ENCODE results near the gene THSD4. TPM values are rescaled to one million over a fixed set of nuclear protein-coding genes. Genes with fewer than 3 reads are reported as not detected.

Gene THSD4
- 0.13 TPM for polyA plus RNA-seq (2012; ENCODE audit: missing spikeins)

DNA sequence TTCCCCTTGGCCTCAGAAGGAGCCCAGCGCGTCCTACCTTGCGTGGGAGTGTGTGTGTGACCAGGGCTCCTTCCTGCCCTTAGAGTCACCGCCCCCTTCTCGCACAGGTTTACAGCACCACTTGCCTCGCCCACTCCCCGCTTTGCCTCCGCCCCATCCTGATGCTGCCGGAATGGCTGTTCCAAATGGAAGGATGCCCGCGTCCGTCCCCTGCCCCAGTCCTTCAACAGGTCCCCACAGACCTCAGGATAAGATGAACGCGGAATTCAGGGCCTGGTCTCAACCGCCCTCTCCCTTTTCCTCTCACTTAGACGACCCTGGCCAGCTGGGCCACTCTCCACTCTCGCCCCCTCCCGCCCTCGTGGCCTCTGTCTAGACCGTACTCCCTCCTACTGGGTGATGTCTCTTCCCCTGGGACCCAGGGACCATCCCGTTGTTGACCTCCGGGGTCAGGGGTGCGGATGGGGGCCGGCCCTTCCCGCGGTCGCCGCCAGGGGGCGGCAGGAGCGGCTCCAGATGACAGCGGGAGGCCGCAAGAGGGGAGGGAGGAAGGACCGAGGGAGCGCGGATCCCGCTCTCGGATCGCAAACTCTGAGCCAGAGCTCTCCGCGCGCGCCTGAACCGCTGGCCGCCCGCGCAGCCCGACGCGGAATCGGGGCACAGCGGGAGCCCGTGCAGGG is at the start of gene THSD4:
THSD4 (plus strand) TSS at position 585 of the 680 bp plus-strand sequence.
- TF ChIP-seq POLR2AphosphoS5 (IDR thresholded peaks at IDR 0.05; ENCODE audit: low read depth, low read length) (no peak), POLR2A (IDR thresholded peaks at IDR 0.05; ENCODE audit: low read depth, low read length) (no peak), TAF1 (IDR thresholded peaks at IDR 0.05; ENCODE audit: borderline replicate concordance, low read depth, low read length) (no peak)
- DNase-seq (ENCODE audit: insufficient read length) (peak; percentile 94), FAIRE-seq (peak; percentile 57)

DNA sequence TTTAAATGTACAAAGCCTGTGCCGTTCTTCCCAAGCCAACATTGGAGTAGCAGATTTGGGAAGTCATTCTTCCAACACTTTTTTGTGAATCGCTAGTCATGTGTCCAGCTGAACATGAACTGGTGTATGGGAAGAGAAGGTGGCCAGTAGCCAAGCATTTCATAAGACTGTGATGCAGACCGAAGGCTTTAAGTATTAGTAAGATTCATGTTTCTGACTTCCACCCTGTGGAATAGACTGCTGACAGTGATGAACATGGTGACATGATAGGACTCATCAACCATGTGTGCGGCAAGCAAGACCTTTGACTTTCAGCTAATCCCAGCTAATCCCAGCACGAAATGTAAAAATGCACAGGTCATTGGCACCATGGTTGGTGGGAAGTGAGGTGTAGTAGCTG is 48.3 kb upstream of the THSD4 start:
- FAIRE-seq (no peak), DNase-seq (ENCODE audit: insufficient read length) (no peak)
- TF ChIP-seq POLR2AphosphoS5 (IDR thresholded peaks at IDR 0.05; ENCODE audit: low read depth, low read length), result no peak
- no peak for TF ChIP-seq TAF1 (IDR thresholded peaks at IDR 0.05; ENCODE audit: borderline replicate concordance, low read depth, low read length)

- DNase-seq (ENCODE audit: insufficient read length), result no peak
- no peak for TF ChIP-seq POLR2AphosphoS5 (IDR thresholded peaks at IDR 0.05; ENCODE audit: low read depth, low read length)
- TF ChIP-seq TAF1 (IDR thresholded peaks at IDR 0.05; ENCODE audit: borderline replicate concordance, low read depth, low read length), result no peak
- no peak for TF ChIP-seq POLR2A (IDR thresholded peaks at IDR 0.05; ENCODE audit: low read depth, low read length)
- FAIRE-seq, result no peak
Measured at GRCh38 chr15:71069693-71070092, 45.6 kb upstream of the THSD4 start.

- FAIRE-seq, result no peak
- TF ChIP-seq POLR2A (IDR thresholded peaks at IDR 0.05; ENCODE audit: low read depth, low read length) (no peak), TAF1 (IDR thresholded peaks at IDR 0.05; ENCODE audit: borderline replicate concordance, low read depth, low read length) (no peak), POLR2AphosphoS5 (IDR thresholded peaks at IDR 0.05; ENCODE audit: low read depth, low read length) (no peak)
- DNase-seq (ENCODE audit: insufficient read length), result no peak
Measured at GRCh38 chr15:71071529-71071928, 43.7 kb upstream of the THSD4 start.

GRCh38 chr15:71072423-71072822 is 42.8 kb upstream of the THSD4 start:
- DNase-seq (ENCODE audit: insufficient read length) (no peak), FAIRE-seq (no peak)
- TF ChIP-seq POLR2AphosphoS5 (IDR thresholded peaks at IDR 0.05; ENCODE audit: low read depth, low read length), result no peak
- no peak for TF ChIP-seq POLR2A (IDR thresholded peaks at IDR 0.05; ENCODE audit: low read depth, low read length)
- TF ChIP-seq TAF1 (IDR thresholded peaks at IDR 0.05; ENCODE audit: borderline replicate concordance, low read depth, low read length), result no peak

GRCh38 chr15:71078506-71079207 is 36.6 kb upstream of the THSD4 start:
- FAIRE-seq (no peak), DNase-seq (ENCODE audit: insufficient read length) (no peak)
- TF ChIP-seq TAF1 (IDR thresholded peaks at IDR 0.05; ENCODE audit: borderline replicate concordance, low read depth, low read length), result no peak
- TF ChIP-seq POLR2AphosphoS5 (IDR thresholded peaks at IDR 0.05; ENCODE audit: low read depth, low read length), result no peak
- TF ChIP-seq POLR2A (IDR thresholded peaks at IDR 0.05; ENCODE audit: low read depth, low read length), result no peak

- DNase-seq (ENCODE audit: insufficient read length), result no peak
- FAIRE-seq, result no peak
Measured at GRCh38 chr15:71079208-71080044, 35.8 kb upstream of the THSD4 start.

GRCh38 chr15:71080166-71080565 is 35.1 kb upstream of the THSD4 start:
- TF ChIP-seq TAF1 (IDR thresholded peaks at IDR 0.05; ENCODE audit: borderline replicate concordance, low read depth, low read length) (no peak), POLR2AphosphoS5 (IDR thresholded peaks at IDR 0.05; ENCODE audit: low read depth, low read length) (no peak), POLR2A (IDR thresholded peaks at IDR 0.05; ENCODE audit: low read depth, low read length) (no peak)
- FAIRE-seq (no peak), DNase-seq (ENCODE audit: insufficient read length) (no peak)

More at GRCh38 chr15:71079208-71080044, 35.8 kb upstream of the THSD4 start:
- TF ChIP-seq POLR2AphosphoS5 (IDR thresholded peaks at IDR 0.05; ENCODE audit: low read depth, low read length) (no peak), POLR2A (IDR thresholded peaks at IDR 0.05; ENCODE audit: low read depth, low read length) (no peak), TAF1 (IDR thresholded peaks at IDR 0.05; ENCODE audit: borderline replicate concordance, low read depth, low read length) (no peak)

DNA sequence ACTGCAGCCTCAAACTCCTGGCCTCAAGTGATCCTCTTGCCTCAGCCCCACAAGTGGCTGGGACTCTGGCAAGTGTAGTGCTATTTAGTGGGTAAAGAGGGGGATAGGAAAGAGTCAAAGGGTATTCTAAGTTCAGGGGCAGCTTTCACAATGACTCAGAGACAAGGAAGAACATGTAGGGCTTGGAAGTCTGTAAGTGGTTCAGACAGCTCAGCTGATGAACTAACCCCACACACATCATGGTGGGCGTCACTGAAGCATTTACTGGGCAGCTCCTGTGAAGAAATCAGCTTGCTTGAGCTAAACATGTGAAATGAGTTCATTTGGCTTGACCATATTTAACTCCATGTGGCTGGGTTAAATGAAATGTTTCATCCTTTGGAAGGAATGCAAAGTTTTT is 34.6 kb upstream of the THSD4 start:
- FAIRE-seq (no peak), DNase-seq (ENCODE audit: insufficient read length) (no peak)
- no peak for TF ChIP-seq POLR2AphosphoS5 (IDR thresholded peaks at IDR 0.05; ENCODE audit: low read depth, low read length)

GRCh38 chr15:71082803-71083202 is 32.5 kb upstream of the THSD4 start:
- TF ChIP-seq POLR2A (IDR thresholded peaks at IDR 0.05; ENCODE audit: low read depth, low read length) (no peak), POLR2AphosphoS5 (IDR thresholded peaks at IDR 0.05; ENCODE audit: low read depth, low read length) (no peak), TAF1 (IDR thresholded peaks at IDR 0.05; ENCODE audit: borderline replicate concordance, low read depth, low read length) (no peak)
- FAIRE-seq (no peak), DNase-seq (ENCODE audit: insufficient read length) (no peak)

GRCh38 chr15:71083349-71083748 is 31.9 kb upstream of the THSD4 start:
- TF ChIP-seq TAF1 (IDR thresholded peaks at IDR 0.05; ENCODE audit: borderline replicate concordance, low read depth, low read length) (no peak), POLR2A (IDR thresholded peaks at IDR 0.05; ENCODE audit: low read depth, low read length) (no peak), POLR2AphosphoS5 (IDR thresholded peaks at IDR 0.05; ENCODE audit: low read depth, low read length) (no peak)
- FAIRE-seq (no peak), DNase-seq (ENCODE audit: insufficient read length) (no peak)
